T-helper 2 cell (primary cell): ENCODE measurements around the gene MAVS.

Source experiments
- DNase-seq, 5 experiments: peaks; one replicate each; pipeline versions ENCODE4 v3.0.0 to v3.0.0-alpha.2; 2012 to 2022

Gene MAVS

DNA sequence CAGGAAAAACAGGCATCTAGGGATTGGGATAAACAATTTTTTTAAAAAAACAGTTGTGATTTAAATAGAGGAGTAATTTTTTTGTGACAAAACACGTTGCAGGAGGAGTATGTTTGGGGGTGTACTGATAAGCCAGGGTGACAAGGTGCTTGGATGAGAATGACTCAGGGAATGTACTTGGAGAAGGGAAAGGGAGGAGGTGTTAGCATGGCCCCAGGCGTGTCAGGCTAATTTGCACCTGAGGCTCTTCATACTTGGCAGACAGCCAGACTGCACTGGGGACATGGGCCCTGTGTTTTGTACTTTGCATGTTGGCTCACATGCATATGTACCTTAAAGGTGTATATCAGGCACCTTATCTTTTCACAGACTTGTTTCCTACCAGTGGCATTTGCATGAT is 65.3 kb downstream of the MAVS start:
- DNase-seq = no peak

DNA sequence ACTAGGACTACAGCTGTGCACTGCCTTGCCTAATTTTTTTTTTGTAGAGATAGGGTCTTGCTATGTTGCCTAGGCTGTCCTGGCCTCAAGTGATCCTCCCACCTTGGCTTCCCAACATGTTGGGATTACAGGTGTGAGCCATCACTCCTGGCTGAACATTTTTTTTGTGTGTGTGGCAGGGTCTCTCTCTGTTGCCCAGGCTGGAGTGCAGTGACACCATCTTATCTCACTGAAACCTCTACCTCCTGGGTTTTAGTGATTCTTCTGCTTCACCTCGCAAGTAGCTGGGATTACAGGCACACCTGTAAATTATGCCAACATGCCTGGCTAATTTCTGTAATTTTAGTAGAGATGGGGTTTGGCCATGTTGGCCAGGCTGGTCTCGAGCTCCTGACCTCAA is 67.8 kb downstream of the MAVS start:
- DNase-seq = no peak

DNA sequence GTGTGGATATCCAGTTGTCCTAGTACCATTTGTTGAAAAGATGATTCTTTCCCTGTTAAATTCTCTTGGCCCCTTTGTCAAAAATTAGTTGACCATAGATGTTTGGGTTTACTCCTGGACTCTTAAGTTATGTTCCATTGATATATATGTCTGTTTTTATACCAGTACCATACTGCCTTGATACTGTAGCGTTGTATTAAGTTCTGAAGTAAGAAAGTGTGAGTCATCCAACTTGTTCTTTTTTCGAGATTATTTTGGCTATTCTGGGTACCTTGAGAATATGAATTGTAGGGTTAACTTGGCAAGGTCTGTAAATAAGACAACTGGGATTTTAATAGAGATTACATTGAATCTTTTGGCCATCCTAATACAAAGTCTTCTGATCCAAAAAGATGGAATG is 69.1 kb downstream of the MAVS start:
- DNase-seq = no peak

- DNase-seq = no peak
These were observed 69.7 kb downstream of the MAVS start for GRCh38 chr20:3916364-3916763.

DNA sequence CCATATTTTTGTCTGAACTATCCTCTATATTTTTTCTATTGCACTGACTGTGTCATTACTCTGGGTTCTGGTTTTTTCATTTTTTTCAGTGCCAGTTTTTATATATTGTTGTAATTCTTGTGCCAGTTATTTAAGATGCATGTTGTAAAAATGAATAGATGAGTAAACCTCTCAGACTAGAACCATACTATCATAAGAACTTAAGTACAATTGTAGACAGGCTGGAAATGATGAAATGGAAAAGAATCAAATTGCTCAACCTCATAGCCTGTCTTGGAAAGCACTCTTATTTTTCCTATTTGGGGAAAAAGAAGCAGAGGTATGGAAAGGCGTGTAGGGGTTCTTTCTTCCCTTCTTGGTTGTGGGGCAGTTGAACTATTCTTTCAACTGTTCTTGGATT is 72.7 kb downstream of the MAVS start:
- DNase-seq = no peak

GRCh38 chr20:3922223-3922982 is 75.8 kb downstream of the MAVS start:
- no peak for DNase-seq

GRCh38 chr20:3922983-3923339 is 76.3 kb downstream of the MAVS start:
- DNase-seq = no peak

GRCh38 chr20:3923818-3924217 is 77.2 kb downstream of the MAVS start:
- DNase-seq = no peak

- DNase-seq = no peak
These were observed 77.9 kb downstream of the MAVS start for GRCh38 chr20:3924304-3925112.

DNA sequence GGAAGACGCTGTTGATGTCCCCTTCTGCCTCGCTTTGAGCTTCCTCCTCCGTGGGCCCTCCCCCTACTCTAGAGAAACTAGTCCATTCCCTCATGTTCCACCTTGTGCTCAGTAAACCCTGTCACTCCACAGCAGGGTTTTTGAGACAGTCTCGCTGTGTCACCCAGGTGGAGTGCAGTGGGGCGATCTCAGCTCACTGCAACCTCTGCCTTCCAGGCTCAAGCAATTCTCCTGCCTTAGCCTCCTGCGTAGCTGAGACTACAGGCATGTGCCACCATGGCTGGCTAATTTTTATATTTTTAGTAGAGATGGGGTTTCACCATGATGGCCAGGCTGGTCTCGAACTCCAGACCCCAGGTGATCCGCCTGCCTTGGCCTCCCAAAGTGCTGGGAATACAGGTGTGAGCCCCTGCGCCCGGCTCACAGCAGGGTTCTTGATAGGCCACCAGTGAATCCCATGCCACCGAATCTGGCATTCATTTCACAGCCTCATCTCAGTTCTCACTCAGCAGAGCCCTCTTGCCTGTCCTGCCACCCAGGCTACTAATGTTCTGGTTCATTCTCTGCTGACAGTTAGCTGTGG is 78.6 kb downstream of the MAVS start:
- DNase-seq = no peak
